Measurements from ENCODE around the gene BAG5.
A peak's percentile ranks its signal among the peaks of the same experiment; 100 is the strongest.
"Not testable (repeated sequence)": the region's sequence is repeated elsewhere in the genome, so short reads cannot be mapped to it uniquely, and the experiment has no call there.

BAG5 gene

DNA sequence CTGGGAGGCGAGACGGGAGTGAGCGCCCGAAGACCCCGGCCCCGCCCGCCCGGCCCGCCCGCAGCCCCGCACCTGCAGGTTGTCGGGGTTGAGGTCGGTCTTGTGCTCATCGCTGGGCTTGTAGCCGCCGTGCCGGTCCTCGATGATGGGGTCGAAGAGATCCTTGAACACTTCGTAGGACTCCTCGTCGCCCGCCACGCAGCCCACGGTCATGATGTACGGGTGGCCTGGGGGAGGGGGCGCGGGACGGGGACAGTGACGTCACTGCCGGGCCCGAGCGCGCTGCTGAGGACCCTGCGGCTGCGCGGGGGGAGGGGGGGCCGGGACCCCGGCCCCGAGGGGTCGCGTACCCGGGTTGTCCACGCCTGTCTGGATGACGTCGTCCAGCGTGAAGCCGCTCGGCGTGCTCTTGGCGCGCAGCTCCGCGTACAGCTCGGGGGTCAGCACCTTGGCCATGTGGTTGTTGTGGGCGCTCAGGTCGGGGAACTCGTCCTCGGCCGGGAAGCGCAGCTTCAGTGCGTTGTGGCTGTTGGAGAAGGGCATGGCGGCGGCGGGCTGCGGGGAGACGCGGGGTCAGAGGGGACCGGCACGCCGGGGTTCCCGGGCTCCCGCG, 40.4 kb downstream of the BAG5 start:
- peak in 1 of 2 donors; percentile 14 for DNase-seq

DNA sequence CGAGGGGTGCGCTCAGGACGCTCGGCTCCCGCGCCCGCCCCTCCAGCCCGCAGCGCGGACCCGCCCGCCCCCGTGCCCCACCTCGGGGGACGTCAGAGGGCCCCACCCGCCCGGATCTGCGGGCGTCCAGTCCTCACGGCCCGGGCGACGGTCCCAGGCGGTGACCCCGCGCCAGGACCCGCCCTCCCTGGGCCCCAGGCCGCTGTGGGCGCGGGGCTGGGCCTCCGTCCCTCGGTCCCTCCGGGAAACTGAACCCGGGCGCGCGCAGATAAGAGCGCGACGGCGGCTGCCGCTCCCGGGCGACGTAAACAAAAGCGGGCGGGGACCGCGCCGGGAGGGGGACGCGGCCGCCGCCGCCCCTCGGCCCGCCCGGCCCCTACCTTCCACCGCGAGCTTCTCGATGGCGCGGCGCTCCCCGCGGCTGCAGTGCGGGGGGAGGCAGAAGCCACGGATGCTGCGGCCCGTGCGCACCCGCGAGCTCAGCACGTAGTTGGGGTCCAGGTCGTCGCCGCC, 41.0 kb downstream of the BAG5 start:
- peak in 1 of 2 donors; percentile 24 for DNase-seq

DNA sequence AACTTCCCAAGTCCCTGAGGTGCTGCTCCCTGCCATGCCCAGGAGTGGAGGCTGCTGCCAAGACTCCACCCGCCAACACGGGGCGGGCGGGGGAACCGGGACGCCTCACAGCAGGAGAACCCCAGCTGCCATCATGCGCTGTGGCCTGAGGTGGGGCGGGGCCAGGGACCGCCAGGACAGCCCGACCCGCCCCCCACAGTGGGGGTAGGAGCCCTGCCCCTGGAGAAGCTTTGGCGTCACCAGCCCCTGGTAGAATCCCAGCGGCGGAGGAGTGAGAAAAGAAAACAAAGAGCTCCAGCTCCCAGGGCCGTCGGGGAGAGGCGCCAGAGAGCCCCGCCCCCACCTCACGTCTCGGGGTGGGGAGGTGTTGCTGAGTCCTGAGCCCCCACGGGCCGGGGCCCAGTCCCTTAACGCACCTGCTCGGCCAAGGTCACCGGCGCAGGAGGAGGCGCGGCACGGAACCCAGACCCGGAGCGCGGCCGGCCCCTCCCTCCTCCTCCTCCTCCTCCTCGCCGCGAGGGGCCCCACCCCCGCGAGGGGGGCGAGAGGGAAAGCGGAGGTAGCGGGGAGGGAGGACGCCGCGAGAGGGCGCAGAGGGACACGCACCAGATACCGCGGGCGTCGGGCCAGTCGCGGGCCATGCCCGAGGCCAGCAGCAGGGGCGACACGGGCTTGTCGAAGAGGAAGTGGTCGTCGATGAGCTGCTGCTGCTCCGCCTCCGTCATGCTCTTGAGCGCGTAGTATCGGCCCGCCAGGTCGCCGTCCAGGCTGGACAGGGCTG, 41.6 kb downstream of the BAG5 start:
- DNase-seq, result peak; percentile 77 to 80

DNA sequence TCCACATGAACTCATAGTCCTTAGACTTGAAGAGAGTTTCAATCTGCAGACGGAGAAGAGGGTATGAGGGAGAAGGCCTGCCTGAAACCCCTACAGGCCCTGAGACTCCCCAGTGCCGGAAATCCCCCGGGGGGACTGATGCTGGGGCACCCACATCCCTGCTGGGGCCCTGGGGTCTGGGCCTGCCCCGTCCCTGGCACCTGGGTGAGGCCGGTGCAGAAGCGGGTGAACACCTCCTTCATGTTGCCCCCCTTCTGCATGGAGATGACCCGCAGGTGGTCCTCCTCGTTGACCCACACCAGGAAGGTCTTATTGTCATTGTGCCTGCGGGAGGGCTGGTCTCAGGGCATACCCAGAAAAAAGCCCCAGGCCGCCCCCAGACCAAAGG, 42.2 kb downstream of the BAG5 start:
- DNase-seq, result no peak

DNA sequence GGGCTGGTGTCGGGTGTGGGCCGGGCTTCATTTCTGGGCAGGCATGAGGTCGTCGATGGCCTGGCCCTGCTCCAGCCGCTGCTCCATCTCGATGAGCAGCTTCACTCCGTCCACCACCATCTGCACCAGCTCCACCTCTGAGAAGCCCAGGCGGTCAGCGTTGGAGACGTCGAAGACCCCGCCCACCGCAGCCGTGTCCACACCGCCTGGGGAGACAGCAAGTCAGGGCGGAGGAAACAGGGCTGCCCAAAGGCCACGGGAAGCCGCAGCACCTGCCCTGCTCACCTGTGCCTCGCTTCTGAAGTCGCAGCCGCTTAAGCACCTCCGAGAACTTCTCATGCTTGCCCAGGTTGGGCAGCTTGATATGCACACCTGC, 42.6 kb downstream of the BAG5 start:
- no peak for DNase-seq

DNA sequence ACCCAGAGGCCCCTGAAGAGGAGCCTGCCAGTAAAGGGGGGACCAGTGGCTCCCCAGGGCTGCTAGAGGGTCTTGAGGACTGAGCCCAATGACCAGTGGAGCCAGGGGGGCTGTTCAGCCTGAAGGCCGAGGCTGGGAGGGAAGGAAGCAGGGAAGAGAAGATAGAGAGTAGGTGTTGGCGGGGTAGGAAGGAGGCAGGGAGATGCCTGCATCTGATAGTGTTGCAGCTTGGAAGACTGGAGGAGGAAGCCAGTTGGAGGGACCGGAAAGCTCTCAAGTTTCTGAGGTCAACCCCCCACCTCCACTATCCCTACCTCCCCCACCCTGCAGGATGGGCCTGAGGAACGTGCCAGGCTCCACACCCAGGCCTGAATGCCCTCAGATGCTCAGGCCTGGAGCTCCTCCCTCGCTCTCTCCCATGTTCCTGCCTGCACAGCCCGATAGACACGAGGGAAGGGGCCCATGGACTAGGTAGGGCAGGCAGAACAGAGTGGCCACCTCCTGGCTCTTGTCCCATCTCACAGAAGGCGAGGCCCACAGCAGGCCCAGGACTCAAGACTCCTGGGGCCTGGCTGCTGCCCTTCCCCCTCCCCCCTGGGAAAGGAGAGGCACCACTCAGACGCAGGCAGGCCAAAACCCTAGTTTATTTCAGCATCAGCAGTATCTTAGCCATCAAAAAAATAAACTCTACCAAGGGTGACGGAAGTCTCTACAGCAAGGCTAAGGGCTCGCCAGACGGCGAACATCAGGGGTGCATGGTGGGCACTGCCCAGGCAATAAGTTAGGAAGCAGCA, 43.2 kb downstream of the BAG5 start:
- DNase-seq, result no peak

DNA sequence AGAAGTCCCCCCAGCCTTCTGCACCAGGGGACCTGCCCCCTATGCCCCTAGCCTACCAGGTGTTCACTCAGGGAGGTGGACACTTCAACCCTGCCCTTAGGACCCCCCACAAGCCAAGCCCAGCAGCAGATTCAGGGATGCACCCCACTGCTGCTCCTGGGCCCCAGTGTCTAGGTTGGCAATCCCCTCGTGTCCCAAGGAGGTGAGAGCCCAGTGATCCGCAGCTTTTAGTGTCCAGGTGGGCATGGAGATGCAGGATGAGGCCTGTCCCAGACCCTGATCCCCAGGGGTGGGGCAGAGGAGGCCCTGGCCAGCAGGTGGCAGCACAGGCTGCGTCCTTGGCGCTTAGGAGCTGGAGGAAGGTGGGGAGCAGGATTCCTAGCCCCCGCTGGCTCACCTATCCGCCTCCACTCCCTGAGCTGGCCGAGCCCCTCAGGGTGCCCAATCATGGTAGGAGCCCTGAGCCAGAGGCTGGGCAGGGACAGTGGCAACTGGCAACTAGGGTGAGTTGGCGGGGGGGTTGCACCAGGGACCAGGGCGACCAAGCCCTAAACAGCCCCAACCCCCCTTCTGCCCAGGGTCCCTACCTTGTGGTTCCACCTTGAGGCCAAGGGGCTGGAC, 43.9 kb downstream of the BAG5 start:
- DNase-seq, result peak; percentile 41 to 56

DNA sequence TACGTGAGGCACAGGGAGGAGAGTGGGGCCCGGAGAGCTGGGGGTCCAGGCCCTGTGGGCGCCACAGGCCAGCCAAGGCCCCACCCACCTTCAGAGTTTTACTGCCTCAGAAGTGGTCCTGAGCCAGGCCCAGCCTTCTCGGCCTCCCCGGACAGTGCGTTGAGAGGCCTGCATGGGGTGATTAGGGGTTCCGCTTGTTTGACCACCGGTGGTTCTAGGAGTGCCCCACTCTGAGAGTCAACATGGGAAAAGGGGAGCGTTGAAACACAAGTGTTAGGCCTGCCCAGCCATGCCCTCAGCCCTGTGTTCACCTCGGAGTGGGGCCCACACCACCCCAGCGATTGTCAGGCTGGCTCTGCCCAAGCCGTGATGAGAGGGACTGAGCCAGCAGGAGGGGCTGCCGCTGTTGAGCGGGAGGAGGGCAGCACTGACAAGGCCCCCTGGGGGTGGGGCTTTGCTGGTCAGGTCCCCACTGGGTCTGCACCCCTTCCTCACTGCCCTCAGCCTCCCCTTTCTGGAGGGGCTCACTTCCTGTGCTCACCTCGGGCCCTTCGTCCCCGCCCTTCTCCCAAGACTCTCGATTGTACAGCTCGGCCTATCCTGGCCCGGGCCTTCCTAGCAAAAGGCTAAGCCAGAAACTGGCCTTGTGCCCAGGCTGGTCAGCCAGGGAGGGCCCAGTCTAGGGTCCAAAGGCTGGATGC, 44.6 kb downstream of the BAG5 start:
- no peak for DNase-seq

DNA sequence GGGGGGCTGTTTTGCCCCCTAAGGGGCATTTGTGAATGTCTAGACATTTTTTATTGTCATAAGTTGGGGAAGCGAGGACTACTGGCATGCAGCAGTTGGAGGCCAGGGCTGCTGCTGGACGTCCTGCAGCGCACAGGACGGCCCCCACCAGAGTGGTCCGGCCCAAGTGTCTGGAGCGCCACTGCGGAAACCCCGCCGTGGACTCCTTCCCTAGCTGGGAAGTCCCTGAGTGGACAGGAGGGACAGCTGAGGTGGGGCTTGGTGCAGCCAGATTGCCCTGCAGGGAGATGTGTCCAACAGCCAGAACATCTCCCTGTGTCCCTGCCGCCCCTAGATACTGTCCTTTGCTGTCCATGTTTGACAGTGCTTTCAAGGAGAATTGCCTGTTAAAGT, 45.3 kb downstream of the BAG5 start:
- no peak for DNase-seq

DNA sequence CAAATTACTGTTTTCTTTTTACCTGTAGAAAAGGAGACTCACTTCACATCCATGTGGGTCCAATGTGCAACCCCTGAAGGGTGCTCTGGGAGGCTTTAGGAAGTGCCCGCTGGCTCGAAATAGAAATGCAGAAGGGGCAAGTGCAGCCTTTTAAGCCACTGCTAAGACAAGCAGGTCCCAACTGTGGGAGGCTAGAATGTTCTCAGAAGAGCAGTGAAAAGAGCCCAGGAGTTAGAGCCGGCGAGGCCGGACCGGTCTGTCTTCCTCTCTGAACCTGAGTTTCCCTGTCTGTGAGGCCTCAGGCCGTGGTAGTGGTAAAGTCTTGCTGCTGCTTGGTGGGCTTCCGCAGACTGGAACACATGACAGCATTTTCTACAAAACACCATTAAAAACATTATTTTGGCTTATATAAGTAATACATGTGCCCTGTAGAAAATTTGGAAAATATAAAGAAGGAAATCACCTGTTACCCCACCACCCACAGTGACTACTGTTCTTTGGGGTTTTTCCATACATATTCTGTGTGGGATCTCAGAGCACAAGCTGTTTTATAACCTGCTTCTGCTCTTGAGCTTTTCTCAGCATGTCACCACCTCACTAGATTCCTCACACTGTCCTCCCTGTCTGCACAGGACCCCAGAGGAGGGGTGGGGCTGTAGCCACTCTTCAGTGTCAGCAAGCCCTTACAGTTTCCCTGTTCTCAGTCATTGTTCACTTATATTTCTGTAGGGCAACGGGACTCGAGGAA, 45.9 kb downstream of the BAG5 start:
- DNase-seq, result no peak

DNA sequence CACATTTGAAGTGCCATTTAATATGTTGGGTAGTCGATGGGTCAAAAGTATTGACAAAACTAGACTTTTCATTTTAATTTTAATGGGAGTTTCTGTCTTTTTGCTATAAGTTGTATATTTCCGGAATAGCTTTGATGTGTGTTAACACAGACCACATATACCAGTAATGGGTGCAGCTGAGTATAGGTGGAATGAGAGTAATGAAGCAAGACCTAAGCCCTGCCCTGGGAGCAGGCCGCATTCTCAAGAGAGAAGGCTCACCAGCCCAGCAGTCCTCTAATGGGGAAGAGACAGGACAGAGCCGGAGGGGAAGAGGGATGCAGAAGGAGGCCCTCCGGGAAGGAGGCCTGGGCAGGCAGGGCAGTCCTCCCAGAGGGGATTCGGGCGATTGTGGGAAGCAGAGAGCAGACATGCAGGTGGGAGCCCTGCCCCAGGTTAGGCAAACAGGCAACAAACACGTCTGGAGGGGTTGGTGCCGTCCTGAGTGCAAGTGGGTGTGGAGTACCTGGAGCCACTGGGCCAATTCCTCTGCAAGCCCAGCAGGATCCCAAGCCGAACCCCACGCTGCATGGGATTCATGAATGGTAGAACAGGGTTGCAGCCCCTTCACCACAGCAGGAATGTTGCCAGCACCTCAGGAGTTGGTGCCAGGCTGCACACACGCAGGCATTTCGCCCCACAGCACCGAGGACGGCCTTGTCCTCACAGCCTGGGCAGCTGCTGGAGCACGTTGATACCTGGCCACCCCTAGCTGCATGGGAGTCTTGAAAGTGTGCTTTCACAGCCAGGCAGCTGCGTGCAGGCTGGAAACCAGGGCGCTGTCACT, 47.6 kb downstream of the BAG5 start:
- DNase-seq, result no peak

DNA sequence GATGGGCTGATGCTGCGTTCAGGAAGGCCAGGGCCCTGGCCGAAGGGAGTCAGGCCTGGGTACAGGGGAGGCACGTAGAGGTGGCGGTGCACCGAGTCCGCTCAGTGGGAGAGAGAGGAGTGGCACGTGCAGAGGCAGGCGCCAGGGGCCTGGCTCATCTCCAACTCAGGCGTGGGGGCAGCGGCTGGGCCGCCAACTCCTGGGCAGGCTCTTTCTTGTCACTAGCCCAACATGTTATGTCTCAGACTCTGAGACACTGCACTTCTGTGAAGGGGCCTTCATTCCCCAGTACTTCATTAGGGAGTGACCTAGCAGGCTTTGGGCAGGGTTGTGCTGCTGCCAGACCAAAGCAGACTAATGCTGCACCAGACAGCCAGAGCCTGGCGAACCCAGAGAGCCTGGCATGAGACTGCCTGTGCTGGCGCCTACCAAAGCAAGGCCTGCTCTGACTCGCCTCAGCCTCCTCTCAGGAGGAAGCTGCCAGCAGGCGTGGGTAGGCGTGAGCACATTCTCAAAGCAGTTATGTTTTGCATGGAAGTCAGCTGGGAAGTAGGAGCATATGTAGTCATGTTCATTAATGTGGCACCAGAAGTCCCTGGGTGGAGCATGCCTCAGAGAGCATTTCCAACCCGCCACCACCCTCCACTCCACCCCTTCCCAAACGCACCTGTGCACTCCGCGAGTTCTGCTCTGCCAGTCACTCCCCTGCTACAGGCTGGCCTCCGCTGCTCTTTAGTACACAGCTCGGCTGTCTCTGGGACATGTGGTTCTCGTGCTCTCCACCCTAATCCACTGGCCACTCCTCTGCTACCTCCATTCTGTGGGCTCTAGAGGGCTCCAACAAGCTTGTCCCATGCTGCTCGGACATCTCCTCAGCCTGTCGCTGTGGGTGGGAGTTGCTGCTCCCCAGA, 49.5 kb downstream of the BAG5 start:
- DNase-seq, result no peak

DNA sequence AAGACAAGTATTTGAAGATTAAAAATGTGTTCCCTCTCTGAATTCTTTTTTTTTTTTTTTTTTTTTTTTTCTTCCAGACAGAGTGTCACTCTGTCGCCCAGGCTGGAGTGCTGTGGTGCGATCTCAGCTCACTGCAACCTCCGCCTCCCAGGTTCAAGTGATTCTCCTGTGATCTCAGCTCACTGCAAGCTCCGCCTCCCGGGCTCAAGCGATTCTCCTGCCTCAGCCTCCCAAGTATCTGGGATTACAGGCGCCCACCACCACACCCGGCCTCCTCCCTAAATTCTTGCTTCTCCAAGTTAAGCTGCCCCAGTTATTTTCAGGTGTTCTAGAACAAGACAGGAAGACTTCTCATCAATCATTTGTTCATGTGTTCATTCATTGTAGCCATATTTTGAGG, 50.3 kb downstream of the BAG5 start:
- not testable (repeated sequence) for DNase-seq

DNA sequence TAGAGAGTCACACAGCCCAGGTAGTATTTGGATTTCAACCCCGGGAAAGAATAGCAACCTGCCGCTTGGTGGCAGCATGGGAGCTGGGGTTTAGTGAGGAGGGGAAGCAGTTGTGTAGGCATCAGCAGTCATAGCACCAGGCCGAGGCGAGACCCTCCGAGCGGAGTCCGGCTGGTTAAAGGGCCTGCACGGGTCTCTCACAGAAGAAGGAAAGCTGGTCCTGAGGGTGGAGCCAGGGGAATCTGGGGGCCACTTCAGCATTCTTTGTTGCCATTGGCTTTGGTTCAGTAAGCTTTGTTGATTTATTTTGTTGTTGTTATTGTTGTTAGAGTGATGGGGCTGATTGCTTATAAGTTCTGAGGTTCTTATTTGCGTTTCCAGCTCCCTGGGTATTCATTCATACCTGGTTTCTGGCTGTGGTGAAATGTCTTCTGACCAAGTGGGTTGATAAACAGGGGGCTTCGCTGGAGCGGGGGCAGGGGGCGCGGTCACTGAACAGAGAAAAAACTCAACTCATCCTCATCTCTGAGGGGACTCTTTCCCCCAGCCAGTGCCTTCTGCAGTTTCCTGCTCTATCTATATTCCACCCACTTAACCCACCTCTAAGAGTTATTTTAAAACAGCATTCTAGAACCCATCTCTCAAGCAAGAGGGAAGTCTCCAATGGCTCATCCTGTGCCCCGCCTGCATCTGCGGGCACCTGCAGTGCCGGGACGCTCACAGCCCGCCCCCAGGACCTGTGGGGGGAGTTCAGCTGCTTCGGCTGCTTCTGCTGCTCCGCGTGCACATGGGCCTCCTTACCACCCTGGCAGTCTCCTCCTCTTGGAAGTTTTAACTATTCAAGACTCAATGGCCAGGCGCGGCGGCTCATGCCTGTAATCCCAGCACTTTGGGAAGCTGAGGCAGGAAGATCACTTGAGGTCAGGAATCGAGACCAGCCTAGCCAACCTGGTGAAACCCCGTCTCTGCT, 51.4 kb downstream of the BAG5 start:
- DNase-seq, result no peak

DNA sequence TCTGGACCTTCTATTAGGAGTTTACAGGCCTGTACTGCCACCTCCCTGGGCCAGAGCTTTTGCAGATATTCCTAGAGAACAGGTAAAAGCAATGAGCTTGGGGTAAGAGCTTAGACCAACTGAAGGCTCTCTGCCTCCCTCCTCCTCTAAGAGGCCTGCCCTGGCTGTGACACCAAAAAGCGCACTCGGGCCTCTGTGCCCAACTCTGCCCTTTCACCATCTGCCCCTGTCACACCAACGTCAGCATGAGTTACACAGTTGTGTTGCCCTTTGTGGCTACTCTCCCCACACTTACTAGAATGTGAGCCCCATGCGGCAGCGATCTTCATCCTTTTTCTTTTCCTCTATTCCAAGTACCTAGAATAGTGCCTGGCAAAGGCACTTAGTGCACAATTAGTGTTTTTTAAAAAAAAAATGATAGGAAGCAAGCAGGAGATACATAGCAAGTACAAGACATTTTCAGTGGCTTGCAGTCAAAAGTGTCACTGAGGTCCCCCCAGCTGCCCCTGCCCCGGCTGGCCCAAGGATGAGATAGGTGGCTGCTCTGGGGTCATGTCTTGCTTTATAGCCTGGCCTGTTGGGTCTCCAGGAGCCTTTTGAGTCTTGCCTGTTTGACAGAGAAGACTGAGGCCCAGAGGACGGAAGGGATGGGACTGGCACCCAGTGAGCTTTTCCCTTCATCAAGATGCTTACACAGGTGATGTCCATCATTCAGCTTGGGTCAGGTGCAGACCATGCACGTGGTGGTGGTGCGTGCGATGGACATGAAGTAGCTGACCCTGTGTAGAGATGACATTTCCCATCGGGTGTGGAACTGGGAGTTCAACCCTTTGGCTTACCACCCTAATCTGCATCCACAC, 52.4 kb downstream of the BAG5 start:
- DNase-seq, result no peak

DNA sequence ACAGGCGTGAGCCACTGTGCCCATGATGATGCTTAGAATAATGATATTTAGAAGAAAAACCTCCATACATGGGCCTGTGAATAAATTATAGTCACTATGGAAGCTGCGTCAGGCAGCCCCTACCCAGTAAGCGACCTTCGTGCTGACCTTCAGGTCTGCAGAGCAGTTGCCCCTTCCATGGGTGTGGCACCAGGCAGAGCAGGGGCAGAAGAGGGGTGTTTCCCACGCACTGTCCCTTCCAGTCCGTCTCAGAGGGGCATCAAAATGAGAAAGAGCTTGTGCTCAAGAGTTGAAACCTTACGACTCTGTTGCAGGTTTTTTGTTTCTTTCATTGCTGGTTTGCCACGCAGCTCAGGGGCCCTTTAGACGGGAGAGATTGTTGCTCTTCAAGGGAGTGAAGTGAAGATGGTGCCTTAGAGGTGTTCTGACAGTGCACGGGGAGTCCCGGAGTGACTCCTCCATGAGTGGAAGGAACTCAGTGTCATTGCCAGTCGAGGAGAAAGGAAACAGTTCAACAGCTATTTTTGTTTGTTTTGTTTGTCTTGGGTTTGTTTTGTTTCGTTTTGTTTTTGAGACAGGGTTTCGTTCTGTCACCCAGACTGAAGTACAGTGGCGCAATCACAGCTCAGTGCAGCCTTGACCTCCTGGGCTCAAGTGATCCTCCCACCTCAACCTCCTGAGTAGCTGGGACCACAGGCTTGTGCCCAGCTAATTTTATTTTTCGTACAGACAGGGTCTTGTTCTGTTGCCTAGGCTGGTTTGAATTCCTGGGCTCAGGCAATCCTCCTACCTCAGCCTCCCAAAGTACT, 53.7 kb downstream of the BAG5 start:
- DNase-seq, result no peak

DNA sequence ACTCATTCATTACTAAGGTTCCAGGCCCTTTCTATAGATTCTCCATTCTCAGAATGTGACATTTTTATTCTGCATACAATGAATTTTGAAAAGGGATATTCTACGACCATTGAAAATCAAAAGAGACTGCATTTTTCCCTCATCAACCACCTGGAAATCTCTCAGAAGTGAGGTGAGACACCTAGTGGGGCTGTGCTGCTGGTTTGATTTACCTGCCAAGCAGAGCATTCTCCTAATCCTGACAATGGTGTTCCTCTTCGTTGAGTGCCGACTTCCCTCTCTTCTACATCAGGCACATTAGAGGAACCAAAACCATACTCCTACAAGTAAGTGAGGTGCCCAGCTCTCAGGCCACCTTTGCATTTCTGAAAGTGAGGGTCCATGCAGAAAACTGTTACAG, 54.7 kb downstream of the BAG5 start:
- DNase-seq, result no peak
